HEK293T (cell line): ENCODE data around the gene ZNF683.

Experiments
- NFRKB ChIP-seq: fragments of 450-650 bp; IDR thresholded peaks from 2 replicates; pipeline ENCODE4 v1.6.1; 2016; ENCODE audit warnings: mild to moderate bottlenecking, moderate library complexity
- SP1 ChIP-seq: fragments of 450-650 bp; IDR thresholded peaks from 2 replicates; pipeline ENCODE4 v1.6.1; 2017

DNA sequence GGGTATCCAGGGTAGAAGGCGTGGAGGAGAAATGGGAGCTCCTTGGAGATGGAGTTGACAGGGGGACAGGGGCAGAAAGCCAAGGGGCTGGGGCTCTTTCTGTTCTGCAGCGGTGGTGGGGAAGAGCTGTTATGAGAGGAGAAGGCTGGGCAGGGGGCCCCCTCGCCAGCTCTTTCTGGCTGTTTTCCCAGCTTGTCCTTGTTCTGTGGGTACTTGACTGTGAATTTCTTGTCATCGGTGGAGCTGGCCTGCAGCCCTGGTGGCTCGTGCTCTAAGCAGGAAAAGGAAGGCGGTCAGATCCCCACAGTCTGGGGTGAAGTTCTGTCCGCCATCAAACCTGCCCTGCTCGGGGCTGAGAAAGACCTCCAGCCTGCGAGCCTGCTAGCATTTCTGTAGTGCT, 7.6 kb downstream of the ZNF683 start:
- TF ChIP-seq SP1 (no peak), NFRKB (no peak)
